Esophagus muscularis mucosa (tissue), 4 donors: ENCODE data around the gene TRIP10. TPM values are rescaled to one million over a fixed set of nuclear protein-coding genes. Genes with fewer than 3 reads are reported as not detected.

ENCODE experiments used
- DNase-seq: peaks from one replicate; pipeline ENCODE4 v3.0.0-alpha.2; 2017; ENCODE audit errors: extremely low spot score
- H3K27ac ChIP-seq, 4 donors: fragments of 200-600 bp; sonication (generic); replicated peaks in 1 of 4; 1 replicate in 3 of 4; 2 replicates in 1 of 4; pipeline ENCODE4 v1.5.1; 2016 to 2019; ENCODE audit warnings: mild to moderate bottlenecking in 1 of 4
- H3K27me3 ChIP-seq, 4 donors: fragments of 200-600 bp; sonication (generic); one replicate each; pipeline versions ENCODE4 v1.5.1 to v1.6.0; 2016 to 2019
- H3K36me3 ChIP-seq, 4 donors: fragments of 200-600 bp; sonication (generic); one replicate each; pipeline ENCODE4 v1.5.1; 2016 to 2019
- H3K4me1 ChIP-seq, 4 donors: fragments of 200-600 bp; sonication (generic); one replicate each; pipeline ENCODE4 v1.5.1; 2016 to 2019
- H3K4me3 ChIP-seq, 4 donors: fragments of 200-600 bp; sonication (generic); 1 replicate in 2 of 4; 2 replicates in 2 of 4; pipeline ENCODE4 v1.5.1; 2016 to 2019; ENCODE audit warnings: mild to moderate bottlenecking in 4 of 4, moderate library complexity in 1 of 4
- H3K9me3 ChIP-seq, 4 donors: fragments of 200-600 bp; sonication (generic); 1 replicate in 3 of 4; 2 replicates in 1 of 4; pipeline ENCODE4 v1.5.1; 2016 to 2019
- EP300 ChIP-seq: sonication (generic); formaldehyde crosslinking; IDR thresholded peaks from one replicate; pipeline ENCODE4 v1.6.1; 2017; ENCODE audit warnings: antibody characterized with exemption
- POLR2A ChIP-seq: fragments of 450-650 bp; IDR thresholded peaks from one replicate; pipeline ENCODE4 v1.6.1; 2017; ENCODE audit warnings: antibody characterized with exemption, moderate library complexity, mild to moderate bottlenecking, low read depth
- POLR2AphosphoS5 ChIP-seq, 2 donors: sonication (generic); formaldehyde crosslinking; IDR thresholded peaks; one replicate each; pipeline ENCODE4 v1.6.1; 2017; ENCODE audit warnings: antibody characterized with exemption in 2 of 2
- WGBS: methylation state at CpG from one replicate; pipeline ENCODE4 v1.1.5; 2018; 5-methylcytosine and 5-hydroxymethylcytosine counted together
- intact Hi-C: fragments of 100-400 bp; cut with DNase I; formaldehyde crosslinking; loops from one replicate; pipeline ENCODE4 v1.15.1; 2023
- total RNA-seq, 4 donors: library from RNA; depleted of rRNA; stranded (reverse); fragments of >200 nt; gene quantifications; one replicate each; pipeline versions ENCODE4 v1.1.0 to v1.2.1, GENCODE V29; 2016
- TF ChIP-seq, protein P1 (sequence below), 3 experiments: fragments of 200-600 bp in 2 of 3; fragments of 450-650 bp in 1 of 3; sonication (generic) in 2 of 3; IDR thresholded peaks; one replicate each; pipeline ENCODE4 v1.5.1; 2017 to 2019; ENCODE audit warnings: antibody characterized with exemption in 3 of 3, mild to moderate bottlenecking in 2 of 3, moderate library complexity in 1 of 3

Gene TRIP10
- total RNA-seq, 4 donors from 2014 or later = 85.8 to 148 (median 118) TPM

DNA sequence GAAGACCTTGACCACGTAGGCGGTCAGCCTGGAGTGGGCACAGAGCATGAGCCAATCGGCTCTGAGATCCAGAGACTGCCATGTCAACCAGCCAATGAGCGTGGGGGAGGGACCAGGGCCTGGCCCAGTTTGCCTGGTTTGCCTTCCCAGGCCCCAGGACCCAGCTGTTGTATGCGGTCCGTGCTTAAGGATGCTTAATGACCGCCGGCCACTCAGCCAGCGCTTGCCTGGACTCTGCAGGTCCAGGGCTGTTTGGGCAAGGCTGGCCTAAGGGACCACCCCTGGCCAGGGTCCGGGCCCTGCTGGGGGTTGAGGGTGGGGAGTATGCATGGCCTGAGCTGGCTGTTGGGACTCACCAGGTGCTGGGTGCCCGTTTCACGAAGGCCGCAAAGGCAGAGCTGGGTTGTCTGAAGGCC, 46.4 kb upstream of the TRIP10 start:
- H3K27ac ChIP-seq = no peak overlapping the region
- H3K9me3 ChIP-seq = no peaks in the 10 kb centered on the region
- H3K4me1 ChIP-seq = no peaks in the 10 kb centered on the region
- no peak overlapping the region for H3K4me3 ChIP-seq
- DNase-seq = no peak
- peaks cover 0 to 19% (median 4%) of the 10 kb centered on the region in 4 donors for H3K36me3 ChIP-seq
- no peak for TF ChIP-seq EP300
- TF ChIP-seq POLR2A = no peak
- TF ChIP-seq POLR2AphosphoS5 (IDR thresholded peaks at IDR 0.05) = no peak
- TF ChIP-seq, protein P1, sequence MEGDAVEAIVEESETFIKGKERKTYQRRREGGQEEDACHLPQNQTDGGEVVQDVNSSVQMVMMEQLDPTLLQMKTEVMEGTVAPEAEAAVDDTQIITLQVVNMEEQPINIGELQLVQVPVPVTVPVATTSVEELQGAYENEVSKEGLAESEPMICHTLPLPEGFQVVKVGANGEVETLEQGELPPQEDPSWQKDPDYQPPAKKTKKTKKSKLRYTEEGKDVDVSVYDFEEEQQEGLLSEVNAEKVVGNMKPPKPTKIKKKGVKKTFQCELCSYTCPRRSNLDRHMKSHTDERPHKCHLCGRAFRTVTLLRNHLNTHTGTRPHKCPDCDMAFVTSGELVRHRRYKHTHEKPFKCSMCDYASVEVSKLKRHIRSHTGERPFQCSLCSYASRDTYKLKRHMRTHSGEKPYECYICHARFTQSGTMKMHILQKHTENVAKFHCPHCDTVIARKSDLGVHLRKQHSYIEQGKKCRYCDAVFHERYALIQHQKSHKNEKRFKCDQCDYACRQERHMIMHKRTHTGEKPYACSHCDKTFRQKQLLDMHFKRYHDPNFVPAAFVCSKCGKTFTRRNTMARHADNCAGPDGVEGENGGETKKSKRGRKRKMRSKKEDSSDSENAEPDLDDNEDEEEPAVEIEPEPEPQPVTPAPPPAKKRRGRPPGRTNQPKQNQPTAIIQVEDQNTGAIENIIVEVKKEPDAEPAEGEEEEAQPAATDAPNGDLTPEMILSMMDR (IDR thresholded peaks at IDR 0.05) = no peak
- H3K27me3 ChIP-seq = peaks cover 0 to 31% (median 0%) of the 10 kb centered on the region in 4 donors
- intact Hi-C loops = no loop called here
- 95% methylated on average over 5 of the region's 13 CpGs for WGBS

GRCh38 chr19:6693681-6694080, 45.8 kb upstream of the TRIP10 start:
- no peak for DNase-seq
- 71% methylated on average over 7 of the region's 7 CpGs for WGBS
- Histone ChIP-seq H3K9me3 (no peaks in the 10 kb centered on the region), H3K4me3 (no peak overlapping the region), H3K4me1 (no peaks in the 10 kb centered on the region), H3K36me3 (peaks cover 0 to 22% (median 4%) of the 10 kb centered on the region in 4 donors), H3K27me3 (peaks cover 0 to 31% (median 0%) of the 10 kb centered on the region in 4 donors), H3K27ac (no peak overlapping the region)
- TF ChIP-seq, protein P1 (IDR thresholded peaks at IDR 0.05) = no peak
- TF ChIP-seq EP300 (no peak), POLR2A (no peak), POLR2AphosphoS5 (IDR thresholded peaks at IDR 0.05) (no peak)
- intact Hi-C loops = no loop called here

DNA sequence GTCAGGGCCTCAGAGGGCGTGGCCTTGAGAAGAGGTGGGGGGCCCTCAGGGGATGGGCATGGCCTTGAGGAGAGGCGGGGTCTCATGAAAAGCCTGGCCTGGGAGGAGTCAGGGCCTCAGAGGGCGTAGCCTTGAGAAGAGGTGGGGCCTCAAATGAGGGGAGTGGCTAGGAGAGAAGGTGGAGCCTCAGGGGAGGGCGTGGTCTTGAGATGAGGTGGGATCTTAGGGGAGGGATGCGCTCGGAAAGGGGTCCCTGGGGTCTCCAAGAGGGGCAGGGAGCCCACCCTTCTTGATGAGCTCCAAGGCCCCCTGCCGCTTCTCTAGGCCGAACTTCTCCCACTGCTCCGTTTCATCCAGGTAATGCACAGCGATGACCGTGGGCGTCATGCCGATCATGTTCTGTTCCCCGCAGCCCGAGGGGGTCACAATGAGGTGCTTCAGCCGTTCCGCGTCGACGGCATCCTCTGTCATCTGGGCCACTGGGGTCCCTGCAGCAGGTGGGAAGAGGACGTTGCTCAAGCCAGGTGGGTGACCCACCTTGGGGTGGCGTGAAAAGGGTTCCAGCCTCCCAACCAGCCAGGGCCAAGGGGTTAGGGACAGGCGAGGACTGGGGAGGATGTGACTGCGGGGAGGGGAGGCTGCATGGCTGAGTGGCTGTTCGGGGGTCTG, 45.2 kb upstream of the TRIP10 start:
- no peak overlapping the region for H3K27ac ChIP-seq
- TF ChIP-seq, protein P1 (IDR thresholded peaks at IDR 0.05) = no peak
- H3K4me1 ChIP-seq = no peaks in the 10 kb centered on the region
- no peak for DNase-seq
- peaks cover 0 to 31% (median 0%) of the 10 kb centered on the region in 4 donors for H3K27me3 ChIP-seq
- intact Hi-C loops = no loop called here
- WGBS = 93% methylated on average over 22 of the region's 25 CpGs
- H3K4me3 ChIP-seq = no peak overlapping the region
- peaks cover 0 to 22% (median 4%) of the 10 kb centered on the region in 4 donors for H3K36me3 ChIP-seq
- H3K9me3 ChIP-seq = no peaks in the 10 kb centered on the region

DNA sequence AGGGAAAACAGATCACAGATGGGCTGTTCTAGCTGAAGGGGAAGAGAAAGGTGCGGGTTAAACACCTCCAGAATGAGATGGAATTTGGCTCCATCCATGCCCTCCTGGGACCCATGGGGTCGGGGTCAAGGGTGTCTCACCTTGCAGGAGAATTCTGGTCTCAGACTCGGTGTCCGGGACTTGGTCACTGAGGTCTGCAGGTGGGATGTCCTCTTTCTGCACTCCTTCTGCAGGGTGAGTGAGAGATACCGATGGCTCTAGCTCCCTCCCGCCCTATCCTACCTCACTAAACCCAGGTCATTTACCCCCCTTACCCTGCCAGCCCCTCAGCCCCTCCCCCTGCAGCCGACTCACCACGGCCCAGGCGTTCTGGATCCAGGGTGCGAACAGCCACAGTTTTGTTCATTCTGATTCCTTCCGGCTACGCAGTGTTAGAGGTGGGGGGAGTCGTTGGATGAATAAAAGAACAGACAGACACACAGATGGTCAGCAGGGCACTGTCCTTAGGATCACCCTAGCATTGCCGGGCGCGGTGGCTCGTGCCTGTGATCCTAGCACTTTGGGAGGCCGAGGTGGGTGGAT, 43.1 kb upstream of the TRIP10 start:
- H3K9me3 ChIP-seq = no peaks in the 10 kb centered on the region
- no peak for DNase-seq
- WGBS = 73% methylated on average over 18 of the region's 18 CpGs
- H3K36me3 ChIP-seq = peaks cover 0 to 22% (median 4%) of the 10 kb centered on the region in 4 donors
- H3K4me3 ChIP-seq = no peak overlapping the region
- TF ChIP-seq POLR2A = no peak
- no peak for TF ChIP-seq POLR2AphosphoS5 (IDR thresholded peaks at IDR 0.05)
- TF ChIP-seq EP300 = no peak
- TF ChIP-seq, protein P1 (IDR thresholded peaks at IDR 0.05) = no peak
- no peak overlapping the region for H3K27ac ChIP-seq
- no peaks in the 10 kb centered on the region for H3K4me1 ChIP-seq
- H3K27me3 ChIP-seq = peaks cover 0 to 27% (median 0%) of the 10 kb centered on the region in 4 donors
- intact Hi-C loops = no loop called here
